ENCODE data around the gene KCTD2.
"Not testable (repeated sequence)": the region's sequence is repeated elsewhere in the genome, so short reads cannot be mapped to it uniquely, and the experiment has no call there.

The KCTD2 gene

GRCh38 chr17:75059369-75060345, 12.6 kb downstream of the KCTD2 start:
- peak; percentile 26 for DNase-seq

GRCh38 chr17:75060434-75061054, 13.5 kb downstream of the KCTD2 start:
- DNase-seq, result no peak

GRCh38 chr17:75061055-75061438, 14.0 kb downstream of the KCTD2 start:
- no peak for DNase-seq

GRCh38 chr17:75061618-75062017, 14.6 kb downstream of the KCTD2 start:
- no peak for DNase-seq

- no peak for DNase-seq
Measured at GRCh38 chr17:75063201-75063600, 16.2 kb downstream of the KCTD2 start.

GRCh38 chr17:75063626-75064025, 16.6 kb downstream of the KCTD2 start:
- DNase-seq, result no peak

GRCh38 chr17:75064040-75064439, 17.0 kb downstream of the KCTD2 start:
- no peak for DNase-seq

- DNase-seq, result no peak
Measured at GRCh38 chr17:75064460-75064859, 17.4 kb downstream of the KCTD2 start.

- no peak for DNase-seq
Measured at GRCh38 chr17:75064867-75065561, 18.0 kb downstream of the KCTD2 start.

- no peak for DNase-seq
Measured at GRCh38 chr17:75065562-75066151, 18.6 kb downstream of the KCTD2 start.

GRCh38 chr17:75067856-75068255, 20.8 kb downstream of the KCTD2 start:
- DNase-seq, result peak; percentile 53

GRCh38 chr17:75068750-75069149, 21.7 kb downstream of the KCTD2 start:
- DNase-seq, result no peak

GRCh38 chr17:75069783-75070182, 22.8 kb downstream of the KCTD2 start:
- DNase-seq, result peak; percentile 43

GRCh38 chr17:75071478-75072271, 24.6 kb downstream of the KCTD2 start:
- DNase-seq, result not testable (repeated sequence)

- DNase-seq, result not testable (repeated sequence)
Measured at GRCh38 chr17:75072909-75073308, 25.9 kb downstream of the KCTD2 start.

- no peak for DNase-seq
Measured at GRCh38 chr17:75073618-75074047, 26.6 kb downstream of the KCTD2 start.

GRCh38 chr17:75074532-75074931, 27.5 kb downstream of the KCTD2 start:
- DNase-seq, result no peak

GRCh38 chr17:75075597-75076336, 28.7 kb downstream of the KCTD2 start:
- DNase-seq, result no peak

- peak; percentile 2 for DNase-seq
Measured at GRCh38 chr17:75077072-75077495, 30.1 kb downstream of the KCTD2 start.

- DNase-seq, result peak; percentile 64
Measured at GRCh38 chr17:75077496-75078283, 30.7 kb downstream of the KCTD2 start.

Data from CD4-positive, alpha-beta T cell treated with Interleukin-6 for 4 hours (primary cell).